Stomach (tissue), 4 donors: ENCODE measurements around the gene TUBGCP3.

ENCODE experiments used
- EP300 ChIP-seq: sonication (generic); formaldehyde crosslinking; IDR thresholded peaks from one replicate; pipeline ENCODE4 v1.6.1; 2017; ENCODE audit warnings: antibody characterized with exemption
- POLR2A ChIP-seq, 4 donors: fragments of 450-650 bp; IDR thresholded peaks; one replicate each; pipeline ENCODE4 v1.6.1; 2016; ENCODE audit warnings: antibody characterized with exemption in 4 of 4, control low read depth in 2 of 4, mild to moderate bottlenecking in 1 of 4, moderate library complexity in 1 of 4
- TF ChIP-seq, protein P1 (sequence below), 7 experiments: fragments of 450-650 bp in 4 of 7; fragments of 200-600 bp in 3 of 7; sonication (generic) in 3 of 7; IDR thresholded peaks; one replicate each; pipeline ENCODE4 v1.5.1; 2016 to 2019; ENCODE audit warnings: antibody characterized with exemption in 7 of 7, control low read depth in 2 of 7, mild to moderate bottlenecking in 1 of 7

DNA sequence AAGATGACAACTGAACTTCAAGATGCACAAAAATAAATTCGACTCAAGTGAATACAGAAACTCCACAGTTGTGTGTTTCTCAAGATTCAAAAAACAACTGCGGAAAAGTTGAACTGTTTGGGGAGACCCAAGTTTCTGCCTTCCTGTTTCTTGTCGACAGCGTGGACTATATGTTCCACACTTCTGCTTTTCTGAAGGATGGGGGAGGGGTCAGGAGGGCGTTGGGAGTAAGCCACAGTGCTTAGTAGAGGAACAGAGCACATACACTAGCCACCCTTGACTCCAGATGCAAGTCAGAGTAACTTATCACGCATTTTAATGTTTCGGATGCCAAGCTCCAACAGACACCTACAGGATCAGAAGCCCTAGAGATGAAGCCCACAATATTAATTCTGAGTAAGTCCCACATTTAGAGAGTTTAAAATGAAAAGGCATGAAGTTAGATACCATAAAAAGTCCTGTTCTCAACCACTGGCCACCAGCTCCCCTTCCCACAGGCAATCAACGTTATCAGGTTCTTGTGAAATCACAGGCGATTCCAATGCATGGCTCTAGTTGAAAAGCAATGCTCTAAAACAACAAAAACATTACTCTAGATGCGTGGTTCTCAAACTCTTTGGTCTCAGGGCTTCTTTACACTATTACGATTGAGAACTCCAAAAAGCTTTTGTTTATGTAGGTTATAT, 4.2 kb downstream of the TUBGCP3 start:
- TF ChIP-seq, protein P1, sequence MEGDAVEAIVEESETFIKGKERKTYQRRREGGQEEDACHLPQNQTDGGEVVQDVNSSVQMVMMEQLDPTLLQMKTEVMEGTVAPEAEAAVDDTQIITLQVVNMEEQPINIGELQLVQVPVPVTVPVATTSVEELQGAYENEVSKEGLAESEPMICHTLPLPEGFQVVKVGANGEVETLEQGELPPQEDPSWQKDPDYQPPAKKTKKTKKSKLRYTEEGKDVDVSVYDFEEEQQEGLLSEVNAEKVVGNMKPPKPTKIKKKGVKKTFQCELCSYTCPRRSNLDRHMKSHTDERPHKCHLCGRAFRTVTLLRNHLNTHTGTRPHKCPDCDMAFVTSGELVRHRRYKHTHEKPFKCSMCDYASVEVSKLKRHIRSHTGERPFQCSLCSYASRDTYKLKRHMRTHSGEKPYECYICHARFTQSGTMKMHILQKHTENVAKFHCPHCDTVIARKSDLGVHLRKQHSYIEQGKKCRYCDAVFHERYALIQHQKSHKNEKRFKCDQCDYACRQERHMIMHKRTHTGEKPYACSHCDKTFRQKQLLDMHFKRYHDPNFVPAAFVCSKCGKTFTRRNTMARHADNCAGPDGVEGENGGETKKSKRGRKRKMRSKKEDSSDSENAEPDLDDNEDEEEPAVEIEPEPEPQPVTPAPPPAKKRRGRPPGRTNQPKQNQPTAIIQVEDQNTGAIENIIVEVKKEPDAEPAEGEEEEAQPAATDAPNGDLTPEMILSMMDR (IDR thresholded peaks at IDR 0.05), result no peak
- TF ChIP-seq POLR2A (IDR thresholded peaks at IDR 0.05), result no peak
- no peak for TF ChIP-seq EP300
